ENCODE measurements around the gene BMERB1.

Gene BMERB1

DNA sequence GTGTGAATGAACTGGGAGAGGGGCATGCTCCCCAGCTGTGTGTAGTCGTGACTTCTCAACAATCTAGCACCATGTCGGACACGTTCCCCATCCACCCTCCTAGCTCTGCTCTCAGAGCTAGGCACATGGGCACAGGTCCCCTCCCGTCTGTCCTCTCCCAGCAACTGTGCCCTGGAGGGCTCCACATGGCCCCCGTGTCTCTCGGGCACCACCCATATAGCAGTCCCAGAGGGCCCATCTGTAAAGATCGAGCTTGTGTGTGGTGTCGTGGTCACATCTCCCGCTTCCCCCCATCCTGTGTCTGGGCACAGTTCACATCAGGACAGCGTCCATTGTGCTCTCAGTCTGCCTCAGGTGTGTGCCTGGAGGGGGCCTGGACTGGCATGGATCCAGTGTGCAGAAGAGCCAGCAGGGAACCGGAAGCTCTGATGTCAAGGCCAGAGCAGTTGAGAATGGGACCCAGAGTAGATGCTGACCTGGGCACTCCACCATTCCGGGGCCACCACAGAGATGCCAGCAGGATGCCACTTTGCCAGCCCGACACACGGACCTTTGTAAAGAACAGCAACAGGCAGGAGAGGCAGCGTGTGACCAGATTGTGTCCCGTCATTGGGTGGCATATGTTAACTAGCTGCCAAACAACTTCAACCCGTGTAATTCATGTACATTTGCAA, 152.9 kb downstream of the BMERB1 start:
- peaks cover 5% of the 10 kb centered on the region for H3K9me3 Mint-ChIP-seq
- no peak overlapping the region for H3K4me3 Mint-ChIP-seq
- DNase-seq (ENCODE audit: low spot score in 2 of 2) (no peak), ATAC-seq (ENCODE audit: low read depth) (no peak)
- H3K36me3 Mint-ChIP-seq = peaks cover 31% of the 10 kb centered on the region
- peaks cover 10% of the 10 kb centered on the region for H3K4me1 Mint-ChIP-seq
- H3K27ac Mint-ChIP-seq = no peak overlapping the region
- no peaks in the 10 kb centered on the region for H3K27me3 Mint-ChIP-seq

DNA sequence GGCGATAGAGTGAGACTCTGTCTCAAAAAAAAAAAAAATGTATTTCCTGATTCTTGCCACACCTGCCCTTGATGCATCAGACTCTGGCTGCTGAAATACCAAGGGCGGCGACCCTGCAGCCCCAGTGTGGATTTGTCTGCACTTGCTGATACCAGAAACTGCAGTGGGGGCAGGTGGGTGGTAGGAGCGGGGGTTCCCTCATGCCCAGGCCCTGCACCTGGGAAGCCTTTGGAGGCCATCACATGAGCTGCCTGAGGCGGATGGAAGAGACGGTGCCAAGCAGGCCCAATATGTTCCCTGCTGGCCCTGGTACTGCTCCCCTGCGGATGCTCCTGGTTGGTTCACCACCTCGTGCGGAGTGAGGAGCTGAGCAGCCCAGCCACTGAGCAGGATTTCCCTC, 157.9 kb downstream of the BMERB1 start:
- Mint-ChIP-seq H3K36me3 (peaks cover 38% of the 10 kb centered on the region), H3K9me3 (no peaks in the 10 kb centered on the region), H3K27me3 (no peaks in the 10 kb centered on the region), H3K4me1 (peaks cover 30% of the 10 kb centered on the region), H3K4me3 (peak overlapping the region; percentile 46), H3K27ac (peak overlapping the region; percentile 96)
- DNase-seq (ENCODE audit: low spot score in 2 of 2) = peak; percentile 19 to 20
- peak; percentile 11 for ATAC-seq (ENCODE audit: low read depth)

DNA sequence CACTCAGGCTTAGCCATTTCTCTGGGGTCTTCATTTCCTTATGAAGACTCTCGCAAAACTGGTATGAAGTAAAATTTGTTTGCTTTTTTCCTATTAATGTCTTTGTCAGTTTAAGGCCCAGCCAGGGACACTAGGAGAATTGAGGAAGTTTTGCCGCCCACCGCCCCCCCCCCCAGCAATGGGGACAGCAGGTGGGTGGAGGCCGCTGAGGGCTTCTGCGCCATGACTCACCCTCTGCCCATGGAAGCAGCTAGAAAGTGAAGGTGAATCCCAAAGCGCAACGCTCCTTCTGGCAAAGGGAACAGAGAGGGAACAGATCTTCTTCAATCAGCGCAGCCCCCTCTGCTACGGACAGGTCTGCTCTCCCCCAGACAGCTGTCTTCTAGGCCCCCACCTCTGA, 158.8 kb downstream of the BMERB1 start:
- peaks cover 30% of the 10 kb centered on the region for H3K4me1 Mint-ChIP-seq
- peaks cover 35% of the 10 kb centered on the region for H3K36me3 Mint-ChIP-seq

DNA sequence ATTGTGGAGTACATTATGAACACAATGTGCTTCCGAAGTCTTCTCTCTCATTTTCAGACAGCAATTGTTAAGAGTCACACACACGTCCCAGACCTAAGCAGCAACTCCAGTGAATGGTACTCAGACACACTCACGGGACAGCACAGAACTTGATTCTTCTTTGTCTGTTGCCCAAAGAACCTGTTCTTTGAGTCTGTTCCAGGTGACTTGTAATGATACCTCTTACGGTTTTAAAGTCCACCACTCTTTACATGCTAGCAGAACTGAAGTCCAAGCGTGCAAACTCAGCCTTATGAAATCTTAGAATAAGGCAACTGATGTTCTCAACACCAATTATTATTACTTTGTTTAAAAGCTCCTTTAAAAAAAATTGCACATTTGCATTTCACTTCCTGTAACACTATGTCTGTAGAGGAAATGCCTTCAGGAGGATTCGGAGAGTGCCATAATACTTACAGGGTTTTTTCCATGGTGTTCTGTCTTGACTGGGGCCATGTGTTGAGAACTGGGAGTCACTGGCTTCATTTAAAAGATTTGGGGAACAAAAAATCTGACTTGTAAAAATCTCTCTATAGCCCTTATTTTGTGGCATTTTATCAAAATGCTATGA, 160.4 kb downstream of the BMERB1 start:
- ATAC-seq (ENCODE audit: low read depth) (no peak), DNase-seq (ENCODE audit: low spot score in 2 of 2) (no peak)
- Mint-ChIP-seq H3K36me3 (peaks cover 40% of the 10 kb centered on the region), H3K27ac (peak overlapping the region; percentile 85), H3K4me1 (peaks cover 30% of the 10 kb centered on the region), H3K4me3 (no peak overlapping the region), H3K27me3 (no peaks in the 10 kb centered on the region), H3K9me3 (no peaks in the 10 kb centered on the region)

More for the DNA sequence above, 158.8 kb downstream of the BMERB1 start:
- ATAC-seq (ENCODE audit: low read depth) (no peak), DNase-seq (ENCODE audit: low spot score in 2 of 2) (no peak)
- no peaks in the 10 kb centered on the region for H3K9me3 Mint-ChIP-seq
- H3K27ac Mint-ChIP-seq = peak overlapping the region; percentile 96
- H3K27me3 Mint-ChIP-seq = no peaks in the 10 kb centered on the region
- no peak overlapping the region for H3K4me3 Mint-ChIP-seq

DNA sequence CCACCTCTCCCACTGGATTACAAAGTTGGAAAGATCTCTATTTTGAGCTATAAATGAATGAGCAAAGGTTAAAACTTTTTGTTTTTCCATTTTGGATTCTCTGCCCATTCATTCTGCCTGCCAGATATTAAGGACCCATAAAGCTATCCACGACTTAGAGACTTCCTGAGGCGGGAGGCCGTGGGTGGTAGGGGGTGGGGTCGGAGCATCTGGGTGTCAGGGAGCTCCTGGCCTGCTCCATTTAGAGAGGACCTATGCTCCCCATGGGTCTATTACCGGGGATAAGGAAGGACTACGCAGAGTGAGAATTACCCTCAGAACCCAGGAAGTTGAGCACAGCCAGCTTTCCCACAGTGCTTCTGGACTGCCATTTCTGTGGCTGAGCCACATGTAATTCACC, 162.7 kb downstream of the BMERB1 start:
- no peak for ATAC-seq (ENCODE audit: low read depth)
- no peaks in the 10 kb centered on the region for H3K9me3 Mint-ChIP-seq
- no peaks in the 10 kb centered on the region for H3K27me3 Mint-ChIP-seq
- H3K4me1 Mint-ChIP-seq = peaks cover 24% of the 10 kb centered on the region
- H3K4me3 Mint-ChIP-seq = no peak overlapping the region
- H3K36me3 Mint-ChIP-seq = peaks cover 55% of the 10 kb centered on the region
- no peak for DNase-seq (ENCODE audit: low spot score in 2 of 2)
- no peak overlapping the region for H3K27ac Mint-ChIP-seq

DNA sequence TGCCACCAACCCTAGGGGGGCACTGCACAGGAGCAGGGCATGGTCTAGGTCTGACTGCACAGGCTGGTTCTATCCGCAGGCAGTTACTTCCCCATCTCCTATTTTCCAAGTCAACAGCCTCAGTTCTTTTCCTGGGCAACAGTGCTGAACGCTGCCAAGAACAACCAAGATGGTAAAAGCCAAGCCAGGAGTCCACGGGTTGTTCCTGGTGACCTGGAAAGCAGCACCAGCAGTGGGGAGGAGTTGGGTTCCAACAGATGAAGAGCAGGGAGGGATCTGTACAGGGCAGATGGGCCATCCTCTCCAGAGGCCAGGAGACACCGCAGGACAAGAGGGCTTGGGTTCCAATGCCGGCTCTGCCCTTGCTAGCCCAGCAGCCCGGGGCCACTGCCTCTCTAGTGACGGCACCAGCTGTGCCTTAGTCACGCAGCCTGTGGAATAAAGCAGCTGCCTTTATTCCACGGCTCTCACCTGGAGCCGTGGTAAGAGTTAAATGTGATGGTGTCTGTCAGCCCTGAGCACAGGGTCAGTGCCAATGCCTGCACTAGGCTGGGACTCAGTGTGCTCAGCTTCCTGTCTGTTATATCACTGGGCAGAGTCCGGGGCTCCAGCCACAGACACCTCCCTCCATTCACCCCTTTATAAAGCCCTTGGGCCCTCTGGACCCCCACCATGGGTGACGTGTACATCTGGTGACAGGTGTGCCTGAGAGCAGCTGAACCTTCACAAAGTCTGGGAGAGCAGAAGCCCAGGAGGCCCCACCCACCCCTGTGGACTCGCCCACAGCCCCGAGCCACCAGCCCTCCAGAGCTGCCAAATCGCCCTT, 163.6 kb downstream of the BMERB1 start:
- H3K27ac Mint-ChIP-seq = peak overlapping the region; percentile 76
- no peak for DNase-seq (ENCODE audit: low spot score in 2 of 2)
- no peak for ATAC-seq (ENCODE audit: low read depth)
- no peaks in the 10 kb centered on the region for H3K9me3 Mint-ChIP-seq
- H3K36me3 Mint-ChIP-seq = peaks cover 60% of the 10 kb centered on the region
- no peak overlapping the region for H3K4me3 Mint-ChIP-seq
- no peaks in the 10 kb centered on the region for H3K27me3 Mint-ChIP-seq
- H3K4me1 Mint-ChIP-seq = peaks cover 21% of the 10 kb centered on the region

DNA sequence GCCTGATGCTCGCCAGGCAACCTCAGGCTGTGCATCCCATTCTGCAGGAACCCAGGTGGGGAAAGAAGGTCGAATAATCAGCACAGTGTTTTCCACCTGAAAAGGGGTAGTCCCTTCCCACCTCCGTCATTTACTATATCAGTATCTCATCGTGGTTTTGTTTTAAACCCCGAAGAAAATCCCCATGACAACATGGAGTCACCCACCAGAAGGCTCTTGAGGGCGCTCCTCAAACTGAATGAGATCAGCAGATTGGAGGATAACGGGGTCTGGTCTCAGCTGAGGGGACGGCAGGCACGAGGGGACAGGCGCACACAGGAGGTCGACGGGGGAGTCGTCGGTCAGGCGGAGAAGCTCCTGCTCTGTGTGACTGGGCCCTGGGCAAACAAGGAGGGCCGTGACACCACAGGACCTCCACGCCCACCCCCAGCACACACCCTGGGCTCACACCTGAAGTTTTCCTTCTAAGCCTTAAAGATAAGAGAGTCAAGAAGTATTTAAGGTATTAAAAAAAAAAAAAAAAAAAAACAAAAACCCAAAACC, 164.3 kb downstream of the BMERB1 start:
- H3K4me1 Mint-ChIP-seq = peaks cover 17% of the 10 kb centered on the region
- H3K36me3 Mint-ChIP-seq = peaks cover 62% of the 10 kb centered on the region
- H3K27me3 Mint-ChIP-seq = no peaks in the 10 kb centered on the region
- peak overlapping the region; percentile 76 for H3K27ac Mint-ChIP-seq
- ATAC-seq (ENCODE audit: low read depth) = no peak
- H3K4me3 Mint-ChIP-seq = no peak overlapping the region
- DNase-seq (ENCODE audit: low spot score in 2 of 2) = no peak
- no peaks in the 10 kb centered on the region for H3K9me3 Mint-ChIP-seq

DNA sequence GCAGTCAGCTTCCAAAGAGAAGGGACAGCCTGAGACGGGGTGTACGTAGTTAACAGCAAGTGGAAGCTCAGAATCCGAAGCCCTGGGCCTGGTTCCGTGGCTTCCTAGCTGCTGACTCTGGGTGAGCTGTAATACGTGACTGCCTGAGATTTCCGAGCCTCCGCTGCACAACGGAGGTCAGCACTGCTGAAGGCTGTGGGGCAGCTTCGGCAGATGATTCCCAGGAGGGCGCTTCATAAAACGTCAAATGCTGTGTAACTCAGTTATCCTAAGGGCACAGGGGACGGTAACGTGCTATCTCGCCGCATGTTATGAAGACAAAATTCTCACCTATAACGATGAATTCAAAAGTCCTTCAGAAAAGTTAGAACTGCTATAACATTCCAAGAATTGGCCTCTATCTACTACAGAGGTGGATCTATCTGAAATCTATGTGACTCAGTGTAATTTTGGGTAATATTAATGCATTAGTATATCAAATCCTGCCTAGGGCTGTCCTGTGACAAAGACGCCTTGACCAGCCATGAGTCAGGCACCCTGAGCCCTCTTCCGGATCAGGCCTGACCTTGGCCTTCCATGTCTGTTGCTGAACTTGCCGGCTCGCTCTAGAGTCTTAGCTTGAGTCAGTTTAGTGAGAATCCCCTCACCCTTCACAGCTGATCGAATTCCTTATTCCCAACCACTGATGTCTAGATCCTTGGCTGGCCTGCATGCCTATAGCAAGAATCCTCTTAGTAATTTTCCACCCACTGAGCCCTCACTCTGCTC, 165.1 kb downstream of the BMERB1 start:
- no peaks in the 10 kb centered on the region for H3K9me3 Mint-ChIP-seq
- H3K36me3 Mint-ChIP-seq = peaks cover 61% of the 10 kb centered on the region
- H3K27me3 Mint-ChIP-seq = no peaks in the 10 kb centered on the region
- no peak overlapping the region for H3K4me3 Mint-ChIP-seq
- no peak for DNase-seq (ENCODE audit: low spot score in 2 of 2)
- H3K27ac Mint-ChIP-seq = no peak overlapping the region
- peaks cover 17% of the 10 kb centered on the region for H3K4me1 Mint-ChIP-seq
- ATAC-seq (ENCODE audit: low read depth) = no peak

DNA sequence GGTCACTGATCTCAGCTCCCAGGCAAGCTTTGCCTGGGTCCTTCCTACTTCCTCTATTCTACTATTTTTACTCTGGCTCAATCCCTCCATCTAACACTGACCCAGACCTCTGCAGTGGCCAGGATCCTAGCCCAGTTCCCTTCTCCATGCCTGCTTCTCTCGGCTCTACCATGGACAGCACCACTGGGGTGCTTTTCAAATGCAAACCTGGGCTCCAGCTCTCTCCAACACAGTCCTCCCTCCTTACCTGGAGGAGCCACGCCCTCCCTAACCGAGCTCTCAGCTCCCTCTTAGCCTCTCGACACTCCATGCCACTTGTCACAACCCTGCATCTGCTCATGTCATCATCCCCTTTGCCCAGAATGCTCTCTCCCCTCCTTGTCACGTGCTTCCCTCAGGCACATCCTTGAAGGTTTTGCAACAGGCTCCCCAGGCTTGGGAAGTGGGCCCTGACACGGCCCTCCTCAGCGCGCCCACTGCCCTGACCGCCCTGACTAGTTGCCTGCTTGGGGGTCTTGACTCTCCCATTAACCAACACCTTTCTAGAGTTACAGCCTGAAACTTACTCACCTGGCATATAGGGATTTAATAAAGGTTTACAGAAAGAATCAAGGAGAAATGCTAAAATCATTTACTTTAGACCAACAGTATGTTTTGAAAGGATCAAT, 167.0 kb downstream of the BMERB1 start:
- Mint-ChIP-seq H3K27ac (peak overlapping the region; percentile 4), H3K9me3 (no peaks in the 10 kb centered on the region), H3K4me1 (peaks cover 8% of the 10 kb centered on the region), H3K36me3 (peaks cover 57% of the 10 kb centered on the region), H3K27me3 (no peaks in the 10 kb centered on the region), H3K4me3 (no peak overlapping the region)
- ATAC-seq (ENCODE audit: low read depth) = no peak
- DNase-seq (ENCODE audit: low spot score in 2 of 2) = no peak

DNA sequence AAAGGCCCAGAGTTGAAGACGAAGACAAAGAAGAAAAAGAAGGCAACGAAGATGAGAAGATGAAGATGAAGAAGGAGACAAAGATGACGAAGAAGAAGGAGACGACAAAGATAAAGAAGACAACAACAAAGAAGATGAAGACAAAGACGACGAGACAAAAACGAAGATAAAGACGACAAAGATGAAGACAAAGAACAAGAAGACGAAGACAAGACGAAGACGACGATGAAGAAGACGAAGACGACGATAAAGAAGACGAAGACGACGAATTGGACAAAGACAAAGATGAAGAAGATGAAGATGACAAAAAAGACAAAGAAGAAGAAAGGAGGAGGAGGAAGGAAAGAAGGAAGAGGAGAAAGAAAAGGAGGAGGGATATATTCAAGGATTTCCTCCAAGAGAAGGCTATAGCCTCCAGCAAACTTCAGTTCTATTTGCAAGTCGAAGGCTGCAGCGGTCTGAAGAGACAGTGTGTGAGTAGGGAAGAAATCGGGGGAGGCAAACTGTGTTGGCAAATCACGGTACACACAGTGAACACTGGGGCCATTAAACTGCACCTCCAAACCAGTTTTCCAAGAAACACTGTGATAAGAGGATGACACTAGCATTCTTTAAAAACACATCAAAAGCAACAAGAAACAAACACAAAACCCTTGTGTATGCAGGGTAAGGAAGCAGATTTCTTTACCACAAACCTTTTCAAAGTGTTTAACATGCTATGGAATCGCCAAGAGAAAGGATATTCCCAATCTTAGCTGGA, 168.1 kb downstream of the BMERB1 start:
- peaks cover 15% of the 10 kb centered on the region for H3K4me1 Mint-ChIP-seq
- peaks cover 62% of the 10 kb centered on the region for H3K36me3 Mint-ChIP-seq
- DNase-seq (ENCODE audit: low spot score in 2 of 2) = no peak
- peak overlapping the region; percentile 4 for H3K27ac Mint-ChIP-seq
- H3K4me3 Mint-ChIP-seq = no peak overlapping the region
- H3K27me3 Mint-ChIP-seq = no peaks in the 10 kb centered on the region
- no peak for ATAC-seq (ENCODE audit: low read depth)
- H3K9me3 Mint-ChIP-seq = no peaks in the 10 kb centered on the region

DNA sequence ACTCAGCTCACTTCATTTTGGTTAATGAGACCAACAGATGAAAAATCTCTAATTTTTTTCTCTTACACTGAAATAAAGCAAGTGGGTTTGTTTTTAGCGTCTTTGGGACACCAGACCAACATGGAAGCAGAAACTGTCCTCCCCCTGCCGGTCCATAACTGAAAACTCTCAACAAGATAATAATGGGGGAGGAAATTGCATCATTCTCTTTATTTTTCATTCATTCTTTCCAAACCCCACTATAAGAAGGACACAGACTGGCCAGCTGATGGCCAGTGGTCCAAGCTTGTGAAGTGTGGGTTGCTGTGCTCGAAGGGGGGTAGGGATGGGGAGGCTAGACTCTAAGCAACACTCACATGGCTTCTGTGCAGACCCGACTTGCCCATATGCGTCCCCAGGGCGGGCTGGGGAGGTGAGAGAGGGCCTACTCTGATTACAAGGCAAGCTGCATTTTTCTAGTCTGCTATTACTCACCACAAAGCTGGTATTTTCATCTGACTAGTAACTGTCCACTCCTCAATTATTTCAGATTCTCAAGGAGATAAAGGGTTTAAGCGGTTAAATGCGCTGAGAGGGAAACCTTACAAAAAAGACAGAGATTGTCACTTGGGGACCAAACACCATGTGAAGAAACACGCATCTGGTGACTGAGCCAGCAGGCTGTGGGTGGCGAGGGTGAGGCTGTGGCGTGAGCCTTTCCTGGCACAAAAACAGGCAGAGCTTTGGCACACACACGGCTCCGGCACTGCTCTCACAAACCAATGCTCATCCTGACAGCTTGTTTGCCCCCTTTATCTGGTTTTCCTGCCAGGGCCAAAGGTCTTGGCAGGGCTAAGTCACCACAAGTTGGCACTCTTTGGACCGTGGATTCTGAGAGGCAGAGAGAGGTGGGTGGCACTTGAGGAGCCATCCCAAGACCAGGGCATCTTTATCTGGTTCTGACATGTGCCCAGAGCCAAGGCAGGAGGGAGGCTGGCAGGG, 170.4 kb downstream of the BMERB1 start:
- H3K9me3 Mint-ChIP-seq = no peaks in the 10 kb centered on the region
- no peak overlapping the region for H3K4me3 Mint-ChIP-seq

More for the DNA sequence above, 170.4 kb downstream of the BMERB1 start:
- H3K27ac Mint-ChIP-seq = peak overlapping the region; percentile 72
- H3K27me3 Mint-ChIP-seq = no peaks in the 10 kb centered on the region
- peaks cover 59% of the 10 kb centered on the region for H3K36me3 Mint-ChIP-seq
- ATAC-seq (ENCODE audit: low read depth) (no peak), DNase-seq (ENCODE audit: low spot score in 2 of 2) (no peak)
- peaks cover 15% of the 10 kb centered on the region for H3K4me1 Mint-ChIP-seq
